D721Med (cell line): Measurements from ENCODE around the gene ARPP21.

ENCODE experiments used
- DNase-seq: peaks from one replicate; pipeline ENCODE4 v3.0.0; 2011; ENCODE audit warnings: low spot score; ENCODE audit not compliant: insufficient read length
- FAIRE-seq: peaks from 2 replicates; lab custom pipeline; 2011; peaks lifted over from hg19 to GRCh38; lab: Jason Lieb, UNC
- TF ChIP-seq, protein P1 (sequence below): IDR thresholded peaks from 2 replicates; pipeline ENCODE4 v1.5.1; 2012; ENCODE audit warnings: mild to moderate bottlenecking, control low read depth; ENCODE audit not compliant: insufficient read depth; ENCODE audit errors: missing control alignments

ARPP21 gene

DNA sequence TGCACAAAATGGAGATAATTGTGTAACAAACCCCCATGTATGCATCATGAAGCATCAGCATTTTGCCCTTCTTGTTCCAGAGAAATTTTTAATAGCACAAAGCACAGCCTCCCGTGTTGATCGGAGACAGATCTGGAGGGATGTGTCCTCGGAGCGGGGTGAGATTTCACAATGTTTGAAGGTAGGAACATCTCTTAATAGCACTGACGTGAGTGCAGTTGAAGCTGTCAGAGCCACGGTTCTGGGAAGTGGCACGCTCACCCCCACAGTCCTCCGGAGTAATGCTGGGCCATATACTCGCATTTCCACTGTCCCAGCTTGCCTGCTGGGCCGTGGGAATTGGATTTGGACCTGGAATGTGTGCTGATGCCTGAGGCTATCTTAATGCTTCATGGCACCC lies 24.1 kb downstream of the ARPP21 start:
- DNase-seq (no peak), FAIRE-seq (no peak)
- TF ChIP-seq, protein P1, sequence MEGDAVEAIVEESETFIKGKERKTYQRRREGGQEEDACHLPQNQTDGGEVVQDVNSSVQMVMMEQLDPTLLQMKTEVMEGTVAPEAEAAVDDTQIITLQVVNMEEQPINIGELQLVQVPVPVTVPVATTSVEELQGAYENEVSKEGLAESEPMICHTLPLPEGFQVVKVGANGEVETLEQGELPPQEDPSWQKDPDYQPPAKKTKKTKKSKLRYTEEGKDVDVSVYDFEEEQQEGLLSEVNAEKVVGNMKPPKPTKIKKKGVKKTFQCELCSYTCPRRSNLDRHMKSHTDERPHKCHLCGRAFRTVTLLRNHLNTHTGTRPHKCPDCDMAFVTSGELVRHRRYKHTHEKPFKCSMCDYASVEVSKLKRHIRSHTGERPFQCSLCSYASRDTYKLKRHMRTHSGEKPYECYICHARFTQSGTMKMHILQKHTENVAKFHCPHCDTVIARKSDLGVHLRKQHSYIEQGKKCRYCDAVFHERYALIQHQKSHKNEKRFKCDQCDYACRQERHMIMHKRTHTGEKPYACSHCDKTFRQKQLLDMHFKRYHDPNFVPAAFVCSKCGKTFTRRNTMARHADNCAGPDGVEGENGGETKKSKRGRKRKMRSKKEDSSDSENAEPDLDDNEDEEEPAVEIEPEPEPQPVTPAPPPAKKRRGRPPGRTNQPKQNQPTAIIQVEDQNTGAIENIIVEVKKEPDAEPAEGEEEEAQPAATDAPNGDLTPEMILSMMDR, result no peak

DNA sequence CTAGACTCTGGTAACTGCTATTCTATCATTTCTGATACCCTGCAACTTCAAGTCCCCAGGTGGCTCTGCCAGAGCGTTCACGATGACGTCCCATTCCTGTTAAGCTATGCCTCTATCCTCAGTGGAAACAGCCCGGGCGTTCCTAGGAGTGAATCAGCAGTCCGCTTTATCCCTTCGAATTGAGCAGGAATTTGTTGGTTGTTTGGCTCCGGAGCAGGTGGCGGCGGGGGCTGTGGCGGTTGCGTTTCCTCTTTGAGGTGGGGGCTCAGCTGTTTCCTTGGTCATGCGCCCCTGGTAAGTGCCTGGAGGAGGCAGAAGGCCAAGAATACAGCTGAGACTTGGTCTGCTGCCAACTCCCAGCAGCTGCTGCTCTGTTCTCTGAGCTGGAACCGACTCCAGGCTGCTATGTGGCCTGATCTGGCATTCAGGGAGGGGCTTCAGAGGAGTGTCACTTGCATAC lies 25.2 kb downstream of the ARPP21 start:
- TF ChIP-seq, protein P1, result no peak
- DNase-seq (no peak), FAIRE-seq (no peak)

DNA sequence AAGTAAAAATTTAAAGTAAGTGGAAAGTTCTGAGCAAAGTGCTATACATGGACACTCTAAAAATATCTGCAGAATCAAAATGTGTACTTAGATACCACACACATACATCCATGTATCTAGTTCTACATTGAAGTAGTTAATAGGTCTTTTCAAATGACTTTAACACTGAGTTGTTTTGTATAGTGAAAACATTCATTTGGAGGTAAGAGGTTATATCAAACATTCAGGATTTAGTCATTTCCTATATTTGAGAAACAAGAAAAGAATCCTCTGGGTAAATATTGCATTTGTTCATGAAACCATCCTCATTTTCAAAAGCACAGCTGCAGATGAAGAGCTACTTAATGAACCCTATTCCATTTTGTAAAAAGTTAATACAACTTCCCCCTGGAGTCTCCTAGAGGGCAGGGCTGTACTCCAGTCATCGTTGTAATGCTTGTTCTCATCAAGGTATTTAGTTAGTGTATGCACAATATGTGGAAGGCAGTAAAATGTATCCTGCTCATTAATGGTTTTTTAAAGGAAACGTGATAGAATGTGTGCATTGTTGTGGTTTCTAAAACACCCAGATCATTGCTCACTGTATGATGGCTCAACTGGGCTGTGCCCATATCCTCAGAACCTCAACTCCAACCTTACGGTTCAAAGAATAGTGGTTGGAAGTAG lies 26.2 kb downstream of the ARPP21 start:
- TF ChIP-seq, protein P1, result no peak
- FAIRE-seq (peak; percentile 58), DNase-seq (no peak)

DNA sequence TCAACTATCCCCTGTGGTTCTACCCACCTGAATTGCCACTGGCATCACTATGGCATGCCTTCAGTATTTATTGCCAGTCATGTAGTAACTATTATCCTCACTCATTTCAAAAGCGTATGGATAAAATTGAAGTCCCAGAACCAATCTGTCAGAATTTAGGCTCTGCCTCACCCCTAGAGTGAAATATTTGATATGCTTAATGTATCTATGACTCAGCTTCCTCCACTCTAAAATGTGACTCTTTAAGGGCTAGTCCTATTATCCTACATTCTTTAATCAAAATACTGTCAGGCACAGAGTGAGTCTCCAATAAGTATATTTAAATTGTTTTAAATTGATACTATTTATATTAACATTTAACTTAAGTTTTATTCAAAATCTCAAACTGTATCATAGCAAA lies 27.6 kb downstream of the ARPP21 start:
- DNase-seq (no peak), FAIRE-seq (no peak)
- TF ChIP-seq, protein P1, result no peak

DNA sequence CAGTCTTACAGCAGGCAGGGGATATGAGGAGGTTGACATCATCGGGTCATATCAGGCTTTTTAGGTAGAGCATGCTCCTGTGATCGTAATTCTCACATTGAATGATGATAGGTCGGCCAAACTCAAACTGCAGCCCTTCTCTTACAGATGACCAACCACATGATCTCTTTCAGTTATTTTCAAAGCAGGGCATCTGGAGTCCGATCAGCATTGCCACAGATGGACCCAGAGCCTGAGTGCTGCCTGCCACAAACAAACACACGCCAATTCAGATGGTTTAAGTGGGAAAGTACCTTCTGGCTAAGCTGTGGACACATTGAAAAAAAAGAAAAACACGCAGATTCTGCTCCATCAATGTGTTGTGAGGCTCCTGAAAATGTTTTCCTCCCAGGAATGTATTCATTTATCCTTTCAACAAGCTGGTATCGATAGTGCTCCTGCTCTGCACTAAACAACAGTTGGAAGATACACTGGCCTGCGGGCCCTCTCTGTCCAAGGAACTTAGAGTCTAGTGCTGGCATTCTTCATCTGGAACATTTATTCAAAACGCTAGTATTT lies 31.2 kb downstream of the ARPP21 start:
- FAIRE-seq (no peak), DNase-seq (no peak)
- TF ChIP-seq, protein P1, result no peak

DNA sequence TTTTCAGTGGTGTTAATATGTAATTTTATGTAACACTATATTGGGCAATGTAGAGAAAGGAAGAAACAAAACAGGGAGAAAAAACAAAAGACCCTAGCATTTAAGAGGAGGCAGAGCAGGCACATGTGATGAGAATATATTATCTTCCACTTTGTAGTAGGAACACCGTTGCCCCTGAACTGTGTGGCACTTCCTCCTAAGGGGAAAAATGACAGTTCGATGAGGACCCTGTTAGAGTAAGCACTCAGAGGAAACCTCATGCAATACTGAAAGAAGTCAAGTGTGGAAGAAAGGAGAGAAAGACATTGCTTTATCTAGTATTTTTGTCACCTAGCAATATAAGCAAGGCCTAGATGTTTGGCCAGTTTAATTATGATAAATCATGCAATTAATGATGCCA lies 32.2 kb downstream of the ARPP21 start:
- FAIRE-seq (no peak), DNase-seq (no peak)
- TF ChIP-seq, protein P1, result no peak

DNA sequence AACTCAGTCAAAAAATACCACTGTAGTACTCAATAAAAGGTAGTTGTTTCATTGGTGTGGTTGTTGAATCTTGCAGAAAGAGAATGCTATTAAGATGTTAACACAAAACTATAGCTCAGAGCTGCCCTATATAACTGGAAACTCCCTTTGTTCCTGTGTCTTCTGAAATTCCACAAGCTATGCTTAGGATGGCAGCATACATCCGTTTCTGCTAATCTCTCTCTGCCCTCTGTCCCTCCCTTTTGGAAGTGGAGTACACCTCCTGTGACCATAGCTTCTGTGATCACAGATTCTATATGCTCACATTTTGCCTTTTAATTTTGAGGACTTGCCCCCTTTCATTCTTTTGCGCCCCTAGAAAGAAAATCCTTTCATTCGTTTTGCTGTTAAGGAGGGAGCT lies 33.7 kb downstream of the ARPP21 start:
- no peak for FAIRE-seq

More for the DNA sequence above, 33.7 kb downstream of the ARPP21 start:
- TF ChIP-seq, protein P1, result no peak
- DNase-seq, result no peak
